Measurements from ENCODE around the gene OTOA.

DNA sequence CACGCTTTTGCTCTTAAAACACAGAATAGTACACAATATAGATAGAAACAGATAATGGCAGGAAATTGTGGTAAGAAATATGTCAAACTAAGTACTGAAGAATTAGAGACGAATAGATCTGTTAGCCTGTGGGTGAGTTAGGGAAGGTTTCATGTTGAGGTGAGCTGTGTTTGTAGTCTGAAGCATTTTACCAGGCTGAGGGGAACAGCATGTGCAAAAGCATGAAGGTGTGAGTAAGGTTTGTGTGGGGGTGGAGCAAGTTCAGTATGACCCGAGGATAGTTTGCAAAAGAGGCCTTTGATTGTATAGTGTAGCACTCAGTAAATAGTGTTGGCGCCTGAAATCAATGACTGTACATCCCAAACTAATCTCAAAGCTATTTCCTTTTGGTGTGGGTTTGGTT is 25.2 kb upstream of the OTOA start:
- TF ChIP-seq CTCF (conservative IDR thresholded peaks at IDR 0.05) (no peak), EZH2 (IDR thresholded peaks at IDR 0.05; ENCODE audit: low read depth) (no peak)

Measured in PC-9 (cell line).